T-helper 2 cell treated with Interferon-gamma antibody and Interleukin-4, amounts not matched to agents 100 ng/mL and 5 ng/mL, for 36 hours (primary cell): ENCODE measurements around the gene DUSP8. TPM values are rescaled to one million over a fixed set of nuclear protein-coding genes. Genes with fewer than 3 reads are reported as not detected.
"Not testable (repeated sequence)": the region's sequence is repeated elsewhere in the genome, so short reads cannot be mapped to it uniquely, and the experiment has no call there.

Experiments used
- intact Hi-C: fragments of 100-400 bp; cut with micrococcal nuclease; formaldehyde crosslinking; loops from one replicate; pipeline ENCODE4 v1.15.1; 2023
- total RNA-seq: library from RNA; stranded (reverse); gene quantifications from 2 replicates; pipeline ENCODE4 v1.2.3, GENCODE V29; 2022

DUSP8 gene
- total RNA-seq, 1 donor from 2014 or later: 0.80 TPM

GRCh38 chr11:1516273-1517067 is 55.6 kb downstream of the DUSP8 start:
- intact Hi-C loops: loop anchor here (5.0 kb wide), 1 partner anchor 254 kb away; no protein-coding TSS in a partner anchor

- intact Hi-C loops: loop anchor here (2.0 to 5.0 kb wide), 2 partner anchors 253 to 313 kb away; no protein-coding TSS in a partner anchor
Measured at GRCh38 chr11:1515082-1516060, 56.7 kb downstream of the DUSP8 start.

- intact Hi-C loops: loop anchor here (2.0 to 5.0 kb wide), 2 partner anchors 252 to 312 kb away; no protein-coding TSS in a partner anchor
Measured at GRCh38 chr11:1514336-1515061, 57.6 kb downstream of the DUSP8 start.

- intact Hi-C loops: loop anchor here (2.0 kb wide), 1 partner anchor 311 kb away; no protein-coding TSS in a partner anchor
Measured at GRCh38 chr11:1513326-1514296, 58.5 kb downstream of the DUSP8 start.

DNA sequence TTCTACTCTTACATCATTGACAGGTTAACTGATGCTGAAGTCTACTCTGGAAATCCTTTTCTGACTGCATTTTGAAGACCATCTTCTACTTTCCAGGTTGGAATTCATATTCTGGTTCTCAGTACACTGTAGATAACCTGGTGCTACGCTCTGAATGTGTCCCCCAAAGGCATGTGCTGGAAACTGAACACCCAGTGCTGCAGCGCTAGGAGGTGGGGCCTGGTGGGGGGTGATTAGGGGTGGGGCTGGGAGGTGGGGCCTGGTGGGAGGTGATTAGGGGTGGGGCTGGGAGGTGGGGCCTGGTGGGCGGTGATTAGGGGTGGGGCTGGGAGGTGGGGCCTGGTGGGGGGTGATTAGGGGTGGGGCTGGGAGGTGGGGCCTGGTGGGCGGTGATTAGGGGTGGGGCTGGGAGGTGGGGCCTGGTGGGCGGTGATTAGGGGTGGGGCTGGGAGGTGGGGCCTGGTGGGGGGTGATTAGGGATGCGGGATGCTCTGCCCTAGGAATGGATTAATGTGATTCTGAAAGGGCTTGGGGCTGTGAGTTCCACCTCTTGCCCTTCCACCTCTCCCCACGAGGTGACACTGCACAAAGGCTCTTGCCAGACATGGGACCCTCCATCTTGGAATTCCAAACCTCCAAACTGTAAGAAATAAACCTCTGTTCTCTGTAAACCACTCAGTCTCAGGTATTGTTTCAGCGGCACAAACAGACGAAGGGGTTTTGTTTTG is 59.4 kb downstream of the DUSP8 start:
- intact Hi-C loops: not testable (repeated sequence)

DNA sequence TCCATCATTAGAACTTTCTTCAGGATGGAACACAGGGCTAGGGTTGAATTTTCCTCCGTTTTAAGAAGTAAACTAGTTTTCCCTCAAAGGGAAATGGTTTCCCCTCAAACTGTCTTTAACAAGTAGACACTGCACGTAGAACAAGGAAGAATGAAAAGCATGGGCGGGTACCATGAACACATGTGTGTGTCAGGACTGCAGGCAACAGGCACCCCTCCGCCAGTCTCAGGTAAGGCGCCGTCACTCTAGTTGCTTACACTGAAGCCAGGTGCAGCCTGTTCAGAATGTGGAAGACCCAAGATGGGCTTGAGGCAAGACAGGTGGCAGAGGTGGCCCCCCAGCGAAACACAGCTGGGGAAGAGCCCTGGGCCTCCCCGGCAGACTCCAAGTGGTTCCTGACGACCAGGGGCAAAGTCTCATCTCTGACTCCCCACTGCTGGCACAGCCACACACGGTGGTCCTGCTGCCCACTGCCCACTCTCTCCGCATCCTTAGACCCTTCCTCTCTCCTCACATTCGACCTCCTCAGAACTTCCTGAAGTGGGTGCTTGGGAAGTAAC is 60.1 kb downstream of the DUSP8 start:
- intact Hi-C loops: no loop called here

- intact Hi-C loops: no loop called here
Measured at GRCh38 chr11:1510928-1511327, 61.1 kb downstream of the DUSP8 start.

GRCh38 chr11:1510351-1510750 is 61.7 kb downstream of the DUSP8 start:
- intact Hi-C loops: not testable (repeated sequence)

- intact Hi-C loops: no loop called here
Measured at GRCh38 chr11:1509626-1510255, 62.3 kb downstream of the DUSP8 start.

DNA sequence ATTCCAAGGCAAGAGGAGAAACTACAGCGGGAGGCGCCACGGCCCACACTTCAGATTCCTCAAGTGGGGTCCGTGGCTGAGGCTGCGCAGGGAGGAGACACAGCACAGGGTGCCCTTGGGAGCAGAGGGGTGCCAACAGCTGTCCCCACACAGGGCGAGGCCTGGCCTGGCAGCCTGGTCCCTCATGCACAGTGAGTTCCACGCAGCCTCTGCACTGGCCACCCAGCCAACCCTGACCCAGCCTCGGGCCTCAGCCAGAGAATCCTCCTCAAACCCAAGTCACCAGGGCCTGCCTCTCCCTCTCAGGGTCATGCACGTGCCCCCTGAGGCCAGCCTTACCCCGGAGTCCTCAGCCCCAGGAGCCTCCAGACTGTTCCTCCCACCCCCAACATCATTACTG is 63.1 kb downstream of the DUSP8 start:
- intact Hi-C loops: no loop called here

GRCh38 chr11:1508491-1508891 is 63.6 kb downstream of the DUSP8 start:
- intact Hi-C loops: no loop called here

DNA sequence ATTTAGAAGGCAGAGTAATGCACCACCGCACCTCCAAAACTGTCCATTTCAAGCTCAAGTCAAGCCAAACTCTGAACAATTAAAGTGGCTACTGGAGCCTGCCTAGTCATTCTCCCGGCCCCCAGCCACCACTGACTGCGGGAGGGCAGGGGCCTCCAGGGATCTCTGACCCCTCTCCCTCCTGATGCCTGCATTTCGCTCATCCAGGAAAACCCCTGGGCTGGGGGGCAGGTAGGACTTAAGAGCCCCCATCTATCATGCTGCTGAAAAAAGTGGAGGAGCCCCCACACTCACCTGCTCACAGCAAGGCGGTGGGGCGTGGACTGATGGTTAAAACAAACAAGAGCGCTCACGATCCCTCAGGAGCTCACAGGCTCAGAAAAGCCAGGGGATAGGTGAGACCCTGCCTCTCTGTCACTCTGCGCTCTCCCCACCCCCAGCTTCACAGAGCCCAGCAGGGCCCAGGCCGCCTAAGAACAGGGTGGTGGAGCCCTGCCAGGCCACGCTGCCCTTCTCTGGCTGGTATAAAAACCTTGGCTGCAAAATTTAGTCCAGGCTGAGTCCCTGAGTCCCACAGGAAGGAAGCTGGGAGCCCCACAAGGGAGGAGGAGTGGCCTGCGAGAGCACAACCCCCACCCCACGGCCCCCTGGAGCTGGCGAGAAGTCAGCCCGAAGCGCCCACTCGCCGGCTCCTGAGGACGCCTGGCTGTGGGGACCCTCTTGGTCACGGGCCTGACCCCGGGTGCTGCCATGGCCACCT is 64.5 kb downstream of the DUSP8 start:
- intact Hi-C loops: no loop called here

- intact Hi-C loops: no loop called here
Measured at GRCh38 chr11:1506981-1507380, 65.1 kb downstream of the DUSP8 start.

- intact Hi-C loops: no loop called here
Measured at GRCh38 chr11:1505480-1505879, 66.6 kb downstream of the DUSP8 start.

DNA sequence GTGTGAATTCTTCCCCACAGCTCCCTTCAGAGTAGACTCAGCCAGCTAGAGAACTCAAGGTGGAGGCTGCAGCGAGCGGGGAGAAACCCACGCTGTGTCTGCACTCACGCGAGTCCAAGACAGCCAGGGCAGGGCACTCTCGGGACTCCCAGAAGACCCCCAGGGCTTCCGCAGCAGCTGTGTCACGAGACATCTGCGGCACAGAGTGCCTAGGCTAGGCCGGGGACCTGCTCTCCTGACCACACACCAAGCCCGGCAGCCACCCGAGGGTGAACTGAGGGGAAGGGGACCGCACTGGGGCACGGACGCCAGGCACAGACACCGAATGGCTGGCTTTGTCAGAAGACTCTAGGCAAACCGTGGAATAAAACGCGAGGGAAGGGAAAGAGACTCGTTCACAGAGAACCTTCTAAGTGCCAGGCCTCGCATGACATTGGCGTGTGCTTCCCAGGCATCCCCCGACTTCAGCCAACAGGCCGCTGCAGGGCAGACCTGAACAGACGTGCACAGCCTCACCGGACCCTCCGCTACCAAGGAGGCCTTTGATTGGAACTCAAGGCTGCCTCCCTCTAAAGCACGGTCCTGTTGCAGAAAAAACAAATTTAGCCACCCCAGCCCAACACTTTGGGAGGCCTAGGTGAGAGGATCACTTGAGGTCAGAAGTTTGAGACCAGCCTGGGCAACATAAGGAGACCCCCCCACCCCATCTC is 67.3 kb downstream of the DUSP8 start:
- intact Hi-C loops: no loop called here

DNA sequence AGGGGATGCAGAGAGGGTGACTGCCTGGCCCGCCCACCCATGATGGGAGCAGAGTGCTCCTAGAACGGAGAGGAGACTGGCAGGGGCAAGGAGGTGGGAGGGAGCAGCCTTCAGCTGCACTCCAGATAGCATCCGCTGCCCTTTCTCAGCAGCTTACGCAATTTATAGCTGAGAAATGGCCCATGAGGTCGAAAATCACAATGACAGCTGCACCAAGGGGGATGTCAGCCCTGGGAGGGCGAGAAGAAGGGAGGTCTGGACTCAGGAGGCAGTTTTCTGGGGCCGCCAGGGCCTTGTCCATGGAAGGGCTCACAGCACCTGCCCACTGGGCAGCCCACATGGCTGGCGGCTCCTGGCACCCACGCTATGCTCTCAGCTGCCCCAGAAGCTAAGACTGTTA is 67.9 kb downstream of the DUSP8 start:
- intact Hi-C loops: no loop called here
